Heart left ventricle (tissue), 13 donors: ENCODE measurements around the gene P3H3.

Source experiments
- POLR2A ChIP-seq, 2 donors: fragments of 450-650 bp; IDR thresholded peaks; one replicate each; pipeline ENCODE4 v1.6.1; 2017; ENCODE audit warnings: antibody characterized with exemption in 2 of 2, mild to moderate bottlenecking in 2 of 2, moderate library complexity in 2 of 2
- TF ChIP-seq, protein P1 (sequence below), 12 donors: fragments of 200-600 bp; sonication (generic) in 4 of 12; IDR thresholded peaks; one replicate each; pipeline versions ENCODE4 v1.5.0 to v1.8.0; 2018 to 2022; ENCODE audit warnings: antibody characterized with exemption in 12 of 12, mild to moderate bottlenecking in 5 of 12
- donor health status: ischemic (EF 13 %, LVEDD 7.1; RV severe dilation, severe dysfunction).
- donor health status: DM: no; HTN: yes; CAD: no.
- donor health status: DM: no; HTN: no; CAD: no.
- donor health status: ischemic (EF 25% LVEDD 6.9; RV normal size, moderate dysfunction).
- donor health status: ischemic (EF 25% LVEDD 5.7; RV mildly dilated, moderate dysfunction).
- donor health status: ischemic (EF 35%, LVEDD 5.7; RV mildly dilated, moderate dysfunction).
- donor health status: nonischemic (EF 11% LVEDD 7.7; RV severe dilation, severe dysfunction).
- donor health status: DM: yes; HTN: yes; CAD: no.
- donor health status: PGD.
- donor health status: ischemic (EF 29% LVEDD 5.4; RV normal size, mild dysfunction).
- donor health status: nonischemic (EF 23%, LVEDD 6.1; RV moderate dilation, normal function).

DNA sequence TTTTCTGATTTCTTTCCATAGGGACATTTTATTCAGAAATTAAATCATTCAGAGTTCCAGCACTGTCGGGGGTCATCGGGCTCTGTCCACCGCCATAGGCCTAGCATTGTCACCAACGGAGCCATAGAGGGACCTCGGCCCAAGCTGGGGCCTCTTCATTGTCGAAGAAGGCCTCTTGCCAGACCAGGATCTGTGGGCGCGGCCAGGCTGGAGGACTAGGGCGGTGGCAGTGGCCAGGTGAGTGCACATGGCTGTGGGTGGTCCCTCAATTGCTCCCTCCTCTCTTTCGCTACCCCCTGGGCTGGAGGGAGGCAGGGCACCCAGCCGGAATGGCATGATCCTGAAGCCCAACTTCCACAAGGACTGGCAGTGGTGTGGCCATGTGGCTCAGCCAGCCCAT is 55.5 kb downstream of the P3H3 start:
- TF ChIP-seq, protein P1, sequence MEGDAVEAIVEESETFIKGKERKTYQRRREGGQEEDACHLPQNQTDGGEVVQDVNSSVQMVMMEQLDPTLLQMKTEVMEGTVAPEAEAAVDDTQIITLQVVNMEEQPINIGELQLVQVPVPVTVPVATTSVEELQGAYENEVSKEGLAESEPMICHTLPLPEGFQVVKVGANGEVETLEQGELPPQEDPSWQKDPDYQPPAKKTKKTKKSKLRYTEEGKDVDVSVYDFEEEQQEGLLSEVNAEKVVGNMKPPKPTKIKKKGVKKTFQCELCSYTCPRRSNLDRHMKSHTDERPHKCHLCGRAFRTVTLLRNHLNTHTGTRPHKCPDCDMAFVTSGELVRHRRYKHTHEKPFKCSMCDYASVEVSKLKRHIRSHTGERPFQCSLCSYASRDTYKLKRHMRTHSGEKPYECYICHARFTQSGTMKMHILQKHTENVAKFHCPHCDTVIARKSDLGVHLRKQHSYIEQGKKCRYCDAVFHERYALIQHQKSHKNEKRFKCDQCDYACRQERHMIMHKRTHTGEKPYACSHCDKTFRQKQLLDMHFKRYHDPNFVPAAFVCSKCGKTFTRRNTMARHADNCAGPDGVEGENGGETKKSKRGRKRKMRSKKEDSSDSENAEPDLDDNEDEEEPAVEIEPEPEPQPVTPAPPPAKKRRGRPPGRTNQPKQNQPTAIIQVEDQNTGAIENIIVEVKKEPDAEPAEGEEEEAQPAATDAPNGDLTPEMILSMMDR (IDR thresholded peaks at IDR 0.05), result no peak
- TF ChIP-seq POLR2A (IDR thresholded peaks at IDR 0.05), result no peak
